ENCODE results near the gene ARHGAP26. TPM values are rescaled to one million over a fixed set of nuclear protein-coding genes. Genes with fewer than 3 reads are reported as not detected.

ARHGAP26 gene
- total RNA-seq, 1 experiment from 2014 or later: 65.5 TPM

GRCh38 chr5:143170977-143171376, 400.8 kb downstream of the ARHGAP26 start:
- no TSS peak for BruUV-seq (replicated peaks)
- H3K27me3 ChIP-seq (ENCODE audit: control insufficient read depth, insufficient read depth, low read length): no peaks in the 10 kb centered on the region
- ChIA-PET CTCF (no interaction called here), POLR2A (no interaction called here)
- H3K4me1 ChIP-seq (ENCODE audit: control insufficient read depth, insufficient read depth, low read length): peaks cover 7% of the 10 kb centered on the region
- no peaks in the 10 kb centered on the region for H3K9me3 ChIP-seq (ENCODE audit: control insufficient read depth, insufficient read depth, low read depth, low read length)
- intact Hi-C loops (cut with micrococcal nuclease; ENCODE audit: unreplicated experiment): no loop called here
- ATAC-seq (no peak), DNase-seq (ENCODE audit: low read depth, low spot score) (no peak)
- no peaks in the 10 kb centered on the region for H3K36me3 ChIP-seq (ENCODE audit: control insufficient read depth, insufficient read depth, low read length)
- in situ Hi-C loops (cut with HindIII; ENCODE audit: low pct_unique_long_range_greater_than_20kb, low sequenced_read_pairs): no loop called here
- no peak overlapping the region for H3K27ac ChIP-seq (ENCODE audit: low read length)
- H3K4me3 ChIP-seq (ENCODE audit: low read depth in 2 of 2, low read length in 2 of 2): no peak overlapping the region
- no peak for TF ChIP-seq SIN3A (IDR thresholded peaks at IDR 0.05; ENCODE audit: borderline replicate concordance, insufficient read depth, low read depth, low read length)
- no peak for TF ChIP-seq CTCF (IDR thresholded peaks at IDR 0.05)

DNA sequence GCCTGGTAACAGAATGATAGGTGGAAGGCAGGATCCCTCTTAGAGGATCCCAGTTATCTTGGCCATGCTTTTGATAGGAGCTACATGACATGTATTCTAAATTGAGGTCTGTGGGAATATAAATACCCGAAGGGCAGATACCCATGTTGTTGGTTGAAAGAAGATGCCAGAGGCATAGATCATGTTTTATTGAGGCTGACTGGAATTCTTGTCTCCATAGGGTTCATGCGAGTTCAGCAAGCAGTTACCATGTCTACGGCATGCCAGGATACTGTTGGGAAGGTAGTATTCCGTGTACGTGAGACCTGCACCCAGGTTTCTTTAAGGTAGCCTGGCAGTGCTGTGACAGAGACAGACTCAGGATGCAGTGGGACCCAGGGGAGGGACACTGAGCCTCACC, 402.6 kb downstream of the ARHGAP26 start:
- Histone ChIP-seq H3K27ac (ENCODE audit: low read length) (no peak overlapping the region), H3K4me1 (ENCODE audit: control insufficient read depth, insufficient read depth, low read length) (peaks cover 7% of the 10 kb centered on the region), H3K27me3 (ENCODE audit: control insufficient read depth, insufficient read depth, low read length) (no peaks in the 10 kb centered on the region), H3K36me3 (ENCODE audit: control insufficient read depth, insufficient read depth, low read length) (no peaks in the 10 kb centered on the region), H3K9me3 (ENCODE audit: control insufficient read depth, insufficient read depth, low read depth, low read length) (no peaks in the 10 kb centered on the region), H3K4me3 (ENCODE audit: low read depth in 2 of 2, low read length in 2 of 2) (no peak overlapping the region)
- BruUV-seq (replicated peaks): no TSS peak
- in situ Hi-C loops (cut with HindIII; ENCODE audit: low pct_unique_long_range_greater_than_20kb, low sequenced_read_pairs) (no loop called here), intact Hi-C loops (cut with micrococcal nuclease; ENCODE audit: unreplicated experiment) (no loop called here)
- no peak for ATAC-seq
- DNase-seq (ENCODE audit: low read depth, low spot score): no peak
- ChIA-PET POLR2A (no interaction called here), CTCF (no interaction called here)
- TF ChIP-seq POLR2AphosphoS5 (IDR thresholded peaks at IDR 0.05; ENCODE audit: low read depth, low read length): no peak

GRCh38 chr5:143173139-143173889, 403.1 kb downstream of the ARHGAP26 start:
- Histone ChIP-seq H3K4me1 (ENCODE audit: control insufficient read depth, insufficient read depth, low read length) (peaks cover 7% of the 10 kb centered on the region), H3K27ac (ENCODE audit: low read length) (no peak overlapping the region), H3K27me3 (ENCODE audit: control insufficient read depth, insufficient read depth, low read length) (no peaks in the 10 kb centered on the region), H3K9me3 (ENCODE audit: control insufficient read depth, insufficient read depth, low read depth, low read length) (no peaks in the 10 kb centered on the region), H3K4me3 (ENCODE audit: low read depth in 2 of 2, low read length in 2 of 2) (no peak overlapping the region), H3K36me3 (ENCODE audit: control insufficient read depth, insufficient read depth, low read length) (no peaks in the 10 kb centered on the region)
- CTCF ChIA-PET: interaction anchor here (0.6 kb wide), 1 partner anchor 142 kb away, joined by 4 read pairs; no protein-coding TSS in a partner anchor
- in situ Hi-C loops (cut with HindIII; ENCODE audit: low pct_unique_long_range_greater_than_20kb, low sequenced_read_pairs): no loop called here
- TF ChIP-seq TCF7L2 (IDR thresholded peaks at IDR 0.05; ENCODE audit: low read depth, low read length): no peak
- no peak for TF ChIP-seq CTCF (IDR thresholded peaks at IDR 0.05)
- TF ChIP-seq POLR2AphosphoS5 (IDR thresholded peaks at IDR 0.05; ENCODE audit: low read depth, low read length): no peak
- TF ChIP-seq, protein P1, sequence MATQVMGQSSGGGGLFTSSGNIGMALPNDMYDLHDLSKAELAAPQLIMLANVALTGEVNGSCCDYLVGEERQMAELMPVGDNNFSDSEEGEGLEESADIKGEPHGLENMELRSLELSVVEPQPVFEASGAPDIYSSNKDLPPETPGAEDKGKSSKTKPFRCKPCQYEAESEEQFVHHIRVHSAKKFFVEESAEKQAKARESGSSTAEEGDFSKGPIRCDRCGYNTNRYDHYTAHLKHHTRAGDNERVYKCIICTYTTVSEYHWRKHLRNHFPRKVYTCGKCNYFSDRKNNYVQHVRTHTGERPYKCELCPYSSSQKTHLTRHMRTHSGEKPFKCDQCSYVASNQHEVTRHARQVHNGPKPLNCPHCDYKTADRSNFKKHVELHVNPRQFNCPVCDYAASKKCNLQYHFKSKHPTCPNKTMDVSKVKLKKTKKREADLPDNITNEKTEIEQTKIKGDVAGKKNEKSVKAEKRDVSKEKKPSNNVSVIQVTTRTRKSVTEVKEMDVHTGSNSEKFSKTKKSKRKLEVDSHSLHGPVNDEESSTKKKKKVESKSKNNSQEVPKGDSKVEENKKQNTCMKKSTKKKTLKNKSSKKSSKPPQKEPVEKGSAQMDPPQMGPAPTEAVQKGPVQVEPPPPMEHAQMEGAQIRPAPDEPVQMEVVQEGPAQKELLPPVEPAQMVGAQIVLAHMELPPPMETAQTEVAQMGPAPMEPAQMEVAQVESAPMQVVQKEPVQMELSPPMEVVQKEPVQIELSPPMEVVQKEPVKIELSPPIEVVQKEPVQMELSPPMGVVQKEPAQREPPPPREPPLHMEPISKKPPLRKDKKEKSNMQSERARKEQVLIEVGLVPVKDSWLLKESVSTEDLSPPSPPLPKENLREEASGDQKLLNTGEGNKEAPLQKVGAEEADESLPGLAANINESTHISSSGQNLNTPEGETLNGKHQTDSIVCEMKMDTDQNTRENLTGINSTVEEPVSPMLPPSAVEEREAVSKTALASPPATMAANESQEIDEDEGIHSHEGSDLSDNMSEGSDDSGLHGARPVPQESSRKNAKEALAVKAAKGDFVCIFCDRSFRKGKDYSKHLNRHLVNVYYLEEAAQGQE (IDR thresholded peaks at IDR 0.05; ENCODE audit: insufficient read depth in 1 of 2, low read depth in 2 of 2, low read length in 1 of 2): no peak
- TF ChIP-seq SIN3A (IDR thresholded peaks at IDR 0.05; ENCODE audit: borderline replicate concordance, insufficient read depth, low read depth, low read length): no peak
- POLR2A ChIA-PET: no interaction called here
- intact Hi-C loops (cut with micrococcal nuclease; ENCODE audit: unreplicated experiment): no loop called here
- no TSS peak for BruUV-seq (replicated peaks)
- no peak for DNase-seq (ENCODE audit: low read depth, low spot score)
- ATAC-seq: no peak
